IMR-90 (cell line): ENCODE data around the gene PHF21A. TPM values are rescaled to one million over a fixed set of nuclear protein-coding genes. Genes with fewer than 3 reads are reported as not detected.

ENCODE experiments used
- ATAC-seq: fragments of 200-7000 bp; cut with Tn5 transposase; 2 replicates; pipeline ENCODE4 v1.9.1; 2020; ENCODE audit warnings: low read depth, mild to moderate bottlenecking, moderate library complexity
- BruUV-seq: library from RNA; stranded (reverse); fragments of 400-500 nt; replicated peaks from 2 replicates; lab custom pipeline; 2021; lab: Mats Ljungman, UMichigan
- CTCF ChIA-PET: fragments of 300-600 bp; formaldehyde crosslinking; extraction: SDS; loops from one replicate; lab custom pipeline; 2021; ENCODE audit warnings: antibody characterized with exemption; lab: Yijun Ruan, JAX
- POLR2A ChIA-PET: fragments of 300-600 bp; sonication (Branson Sonifier 250); formaldehyde crosslinking; loops from one replicate; lab custom pipeline; 2022; ENCODE audit warnings: antibody characterized with exemption; ENCODE audit not compliant: unreplicated experiment; lab: Charles Lee
- DNase-seq: peaks from one replicate; pipeline ENCODE4 v3.0.0; 2013
- H2AFZ ChIP-seq: replicated peaks from 2 replicates; pipeline ENCODE3; 2013; ENCODE audit warnings: low read length, mild to moderate bottlenecking; ENCODE audit not compliant: poor library complexity
- H2AK5ac ChIP-seq: 2 replicates; pipeline ENCODE4 v1.6.1; 2013; ENCODE audit warnings: low read depth, low read length, inconsistent platforms
- H2AK9ac ChIP-seq: replicated peaks from 2 replicates; pipeline ENCODE3; 2013; ENCODE audit warnings: mild to moderate bottlenecking, low read depth, low read length, moderate library complexity; ENCODE audit not compliant: poor library complexity
- H2BK120ac ChIP-seq: 2 replicates; pipeline ENCODE4 v1.6.1; 2013; ENCODE audit warnings: low read depth, low read length, inconsistent platforms
- H2BK15ac ChIP-seq: 3 replicates; pipeline ENCODE4 v1.6.1; 2013; ENCODE audit warnings: low read depth, low read length, inconsistent platforms
- H2BK20ac ChIP-seq: 2 replicates; pipeline ENCODE4 v1.6.1; 2013; ENCODE audit warnings: low read depth, mild to moderate bottlenecking, inconsistent platforms, low read length, moderate library complexity
- H2BK5ac ChIP-seq: 2 replicates; pipeline ENCODE4 v1.6.1; 2013; ENCODE audit warnings: mild to moderate bottlenecking, low read depth, low read length, inconsistent platforms; ENCODE audit not compliant: poor library complexity, severe bottlenecking
- H3K14ac ChIP-seq: replicated peaks from 2 replicates; pipeline ENCODE4 v1.6.1; 2013; ENCODE audit warnings: low read depth, low read length, inconsistent platforms
- H3K18ac ChIP-seq: 2 replicates; pipeline ENCODE4 v1.6.1; 2013; ENCODE audit warnings: low read depth, low read length, control low read depth
- H3K23ac ChIP-seq: 2 replicates; pipeline ENCODE4 v1.6.1; 2013; ENCODE audit warnings: low read depth, low read length, inconsistent platforms
- H3K27ac ChIP-seq: 2 replicates; pipeline ENCODE4 v1.5.1; 2013; ENCODE audit warnings: mild to moderate bottlenecking, control low read depth, low read length; ENCODE audit not compliant: insufficient read depth
- H3K27me3 ChIP-seq: 2 replicates; pipeline ENCODE4 v1.6.1; 2013; ENCODE audit warnings: low read length; ENCODE audit not compliant: control insufficient read depth, insufficient read depth
- H3K36me3 ChIP-seq: 2 replicates; pipeline ENCODE4 v1.6.1; 2013; ENCODE audit warnings: low read length, mixed read lengths; ENCODE audit not compliant: control insufficient read depth, insufficient read depth
- H3K4ac ChIP-seq: 2 replicates; pipeline ENCODE4 v1.6.1; 2013; ENCODE audit warnings: low read depth, low read length, inconsistent platforms
- H3K4me1 ChIP-seq: 2 replicates; pipeline ENCODE4 v1.6.1; 2013; ENCODE audit warnings: low read length, mixed read lengths; ENCODE audit not compliant: control insufficient read depth, insufficient read depth
- H3K4me2 ChIP-seq: 2 replicates; pipeline ENCODE4 v1.6.1; 2013; ENCODE audit warnings: low read depth, mild to moderate bottlenecking, control low read depth, low read length, moderate library complexity
- H3K4me3 ChIP-seq: 2 replicates; pipeline ENCODE4 v1.5.1; 2013; ENCODE audit warnings: low read depth, mild to moderate bottlenecking, control low read depth, low read length, moderate library complexity; ENCODE audit not compliant: insufficient read depth
- H3K56ac ChIP-seq: 2 replicates; pipeline ENCODE4 v1.6.1; 2013; ENCODE audit warnings: low read length, inconsistent platforms; ENCODE audit not compliant: insufficient read depth; ENCODE audit errors: extremely low read depth
- H3K79me1 ChIP-seq, 2 experiments: 2 replicates each; pipeline ENCODE4 v1.6.1; 2013; ENCODE audit warnings: low read length in 2 of 2, inconsistent platforms in 1 of 2, low read depth in 1 of 2
- H3K9ac ChIP-seq: 2 replicates; pipeline ENCODE4 v1.6.1; 2013; ENCODE audit warnings: low read depth, low read length, control low read depth
- H3K9me1 ChIP-seq: 2 replicates; pipeline ENCODE4 v1.6.1; 2013; ENCODE audit warnings: low read length, inconsistent platforms; ENCODE audit not compliant: insufficient read depth
- H3K9me3 ChIP-seq: 2 replicates; pipeline ENCODE4 v1.6.1; 2013; ENCODE audit warnings: low read length; ENCODE audit not compliant: control insufficient read depth, insufficient read depth
- H4K20me1 ChIP-seq: 2 replicates; pipeline ENCODE4 v1.6.1; 2013; ENCODE audit warnings: low read length, inconsistent platforms; ENCODE audit not compliant: insufficient read depth
- H4K5ac ChIP-seq: 2 replicates; pipeline ENCODE4 v1.6.1; 2013; ENCODE audit warnings: mild to moderate bottlenecking, low read depth, low read length, control low read depth
- H4K8ac ChIP-seq, 2 experiments: 2 replicates each; pipeline ENCODE4 v1.6.1; 2013; ENCODE audit warnings: low read depth in 2 of 2, low read length in 2 of 2, control low read depth in 1 of 2, inconsistent platforms in 1 of 2
- H4K91ac ChIP-seq: 2 replicates; pipeline ENCODE4 v1.6.1; 2013; ENCODE audit warnings: low read depth, low read length, inconsistent platforms; ENCODE audit not compliant: insufficient read depth
- BHLHE40 ChIP-seq: fragments of 150-350 bp; IDR thresholded peaks from 2 replicates; pipeline ENCODE4 v1.6.1; 2016; ENCODE audit warnings: mild to moderate bottlenecking, low read depth, low read length
- CEBPB ChIP-seq: IDR thresholded peaks from 2 replicates; pipeline ENCODE4 v1.6.1; 2012; ENCODE audit warnings: low read depth, low read length, improper control_type of control experiment
- CHD1 ChIP-seq: IDR thresholded peaks from 2 replicates; pipeline ENCODE4 v1.6.1; 2012; ENCODE audit warnings: low read depth, low read length, improper control_type of control experiment
- FOS ChIP-seq: fragments of 150-350 bp; IDR thresholded peaks from 2 replicates; pipeline ENCODE4 v1.6.1; 2016; ENCODE audit warnings: low read depth, low read length
- MAFK ChIP-seq: IDR thresholded peaks from 2 replicates; pipeline ENCODE4 v1.6.1; 2012; ENCODE audit warnings: low read depth, low read length, improper control_type of control experiment
- MAZ ChIP-seq: IDR thresholded peaks from 2 replicates; pipeline ENCODE4 v1.6.1; 2012; ENCODE audit warnings: low read depth, mild to moderate bottlenecking, low read length, improper control_type of control experiment, moderate library complexity, borderline replicate concordance
- MXI1 ChIP-seq: IDR thresholded peaks from 2 replicates; pipeline ENCODE4 v1.6.1; 2012; ENCODE audit warnings: low read depth, mild to moderate bottlenecking, low read length, moderate library complexity, borderline replicate concordance
- NFE2L2 ChIP-seq: fragments of 150-350 bp; IDR thresholded peaks from 2 replicates; pipeline ENCODE4 v1.6.1; 2016; ENCODE audit warnings: low read depth, mild to moderate bottlenecking, low read length
- POLR2A ChIP-seq: IDR thresholded peaks from 2 replicates; pipeline ENCODE4 v1.6.1; 2012; ENCODE audit warnings: mild to moderate bottlenecking, low read depth, low read length
- RAD21 ChIP-seq: IDR thresholded peaks from 2 replicates; pipeline ENCODE4 v1.6.1; 2012; ENCODE audit warnings: low read length, improper control_type of control experiment
- RCOR1 ChIP-seq: IDR thresholded peaks from 2 replicates; pipeline ENCODE4 v1.6.1; 2012; ENCODE audit warnings: mild to moderate bottlenecking, low read length, improper control_type of control experiment; ENCODE audit not compliant: insufficient replicate concordance
- RFX5 ChIP-seq: IDR thresholded peaks from 2 replicates; pipeline ENCODE4 v1.8.0; 2012; ENCODE audit warnings: low read depth, mild to moderate bottlenecking, low read length, moderate library complexity
- SMC3 ChIP-seq: fragments of 150-350 bp; IDR thresholded peaks from 2 replicates; pipeline ENCODE4 v1.6.1; 2016; ENCODE audit warnings: low read depth, mild to moderate bottlenecking, antibody characterized with exemption, low read length, moderate library complexity
- WGBS, 2 experiments: methylation state at CpG; one replicate each; pipeline versions ENCODE4 v1.1.5 to v1.1.7; 2013; ENCODE audit warnings: missing lambda C conversion rate in 2 of 2; ENCODE audit not compliant: insufficient read length in 1 of 2; ENCODE audit errors: extremely low coverage in 2 of 2; 5-methylcytosine and 5-hydroxymethylcytosine counted together
- dilution Hi-C: fragments of 300-500 bp; cut with HindIII; formaldehyde crosslinking; loops from one replicate; pipeline ENCODE4 v1.14.3; 2018; ENCODE audit warnings: low sequenced_read_pairs; ENCODE audit not compliant: unreplicated experiment
- in situ Hi-C: fragments of 300-500 bp; cut with MboI; formaldehyde crosslinking; loops from 3 replicates; pipeline ENCODE4 v1.14.3; 2019; ENCODE audit warnings: low sequenced_read_pairs, inconsistent platforms, mixed read lengths
- intact Hi-C: fragments of 100-400 bp; cut with micrococcal nuclease; formaldehyde crosslinking; loops from 2 replicates; pipeline ENCODE4 v1.10.0; 2022
- polyA plus RNA-seq, 3 experiments: library from polyadenylated mRNA; depleted of rRNA; stranded (reverse); fragments of >200 nt; gene quantifications; 2 replicates each; pipeline ENCODE4 v1.2.3, GENCODE V29; 2012; ENCODE audit warnings: low replicate concordance in 1 of 3
- total RNA-seq: library from RNA; depleted of rRNA; stranded (reverse); fragments of >200 nt; gene quantifications from 2 replicates; pipeline ENCODE4 v1.2.3, GENCODE V29; 2012
- TF ChIP-seq, protein P1 (sequence below): conservative IDR thresholded peaks from 2 replicates; pipeline ENCODE4 v1.5.1; 2012; ENCODE audit warnings: mild to moderate bottlenecking, low read depth, low read length, improper control_type of control experiment
- TF ChIP-seq, protein P2 (sequence below): fragments of 150-350 bp; IDR thresholded peaks from 2 replicates; pipeline ENCODE4 v1.6.1; 2016; ENCODE audit warnings: low read depth, mild to moderate bottlenecking, low read length, moderate library complexity, borderline replicate concordance
- TF ChIP-seq, protein P3 (sequence below): fragments of 150-350 bp; IDR thresholded peaks from 2 replicates; pipeline ENCODE4 v1.6.1; 2017; ENCODE audit warnings: mild to moderate bottlenecking, antibody characterized with exemption, low read length, low read depth

PHF21A gene
- total and polyA plus RNA-seq, 2 of the 4 experiments (the other 2 are of a cell fraction), result 9.0 to 20.6 TPM

DNA sequence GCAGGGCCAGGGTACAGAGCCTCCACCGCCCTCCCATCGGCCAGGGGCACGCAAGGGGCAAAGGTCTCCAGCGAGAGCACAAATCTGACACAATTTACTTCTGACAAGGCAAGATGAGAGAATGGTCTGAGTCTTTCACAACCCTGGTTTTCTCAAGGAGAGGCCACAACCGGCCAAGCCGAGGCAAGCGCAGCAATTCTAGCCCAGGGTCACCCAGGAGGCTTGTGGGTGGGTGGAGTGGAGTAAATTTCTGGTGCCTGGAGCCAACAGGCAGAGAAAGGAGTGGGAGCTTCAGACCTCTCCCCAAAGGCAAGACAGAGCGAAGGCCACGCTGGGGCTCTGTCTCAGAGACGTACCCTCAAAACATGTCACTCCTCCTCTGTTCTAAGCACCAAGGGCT lies 189.5 kb downstream of the PHF21A start:
- no peak overlapping the region for H4K8ac ChIP-seq
- in situ Hi-C loops, result no loop called here
- whole genome bisulfite sequencing, 2 experiments, result 100% methylated on average over 4 of the region's 10 CpGs; no CpG with 5 or more reads in 1 of the 2 experiments
- H4K5ac ChIP-seq, result no peak overlapping the region
- no peak overlapping the region for H3K4me3 ChIP-seq
- H4K20me1 ChIP-seq, result peaks cover 7% of the 10 kb centered on the region; the same call in 1 of the 2 replicates
- H3K36me3 ChIP-seq, result peaks cover 42% of the 10 kb centered on the region
- TF ChIP-seq RAD21, result no peak
- TF ChIP-seq POLR2A, result no peak
- TF ChIP-seq, protein P1, sequence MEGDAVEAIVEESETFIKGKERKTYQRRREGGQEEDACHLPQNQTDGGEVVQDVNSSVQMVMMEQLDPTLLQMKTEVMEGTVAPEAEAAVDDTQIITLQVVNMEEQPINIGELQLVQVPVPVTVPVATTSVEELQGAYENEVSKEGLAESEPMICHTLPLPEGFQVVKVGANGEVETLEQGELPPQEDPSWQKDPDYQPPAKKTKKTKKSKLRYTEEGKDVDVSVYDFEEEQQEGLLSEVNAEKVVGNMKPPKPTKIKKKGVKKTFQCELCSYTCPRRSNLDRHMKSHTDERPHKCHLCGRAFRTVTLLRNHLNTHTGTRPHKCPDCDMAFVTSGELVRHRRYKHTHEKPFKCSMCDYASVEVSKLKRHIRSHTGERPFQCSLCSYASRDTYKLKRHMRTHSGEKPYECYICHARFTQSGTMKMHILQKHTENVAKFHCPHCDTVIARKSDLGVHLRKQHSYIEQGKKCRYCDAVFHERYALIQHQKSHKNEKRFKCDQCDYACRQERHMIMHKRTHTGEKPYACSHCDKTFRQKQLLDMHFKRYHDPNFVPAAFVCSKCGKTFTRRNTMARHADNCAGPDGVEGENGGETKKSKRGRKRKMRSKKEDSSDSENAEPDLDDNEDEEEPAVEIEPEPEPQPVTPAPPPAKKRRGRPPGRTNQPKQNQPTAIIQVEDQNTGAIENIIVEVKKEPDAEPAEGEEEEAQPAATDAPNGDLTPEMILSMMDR, result no peak
- no peak for TF ChIP-seq BHLHE40
- no peak for TF ChIP-seq MAZ
- no peak for TF ChIP-seq SMC3
- TF ChIP-seq, protein P2, sequence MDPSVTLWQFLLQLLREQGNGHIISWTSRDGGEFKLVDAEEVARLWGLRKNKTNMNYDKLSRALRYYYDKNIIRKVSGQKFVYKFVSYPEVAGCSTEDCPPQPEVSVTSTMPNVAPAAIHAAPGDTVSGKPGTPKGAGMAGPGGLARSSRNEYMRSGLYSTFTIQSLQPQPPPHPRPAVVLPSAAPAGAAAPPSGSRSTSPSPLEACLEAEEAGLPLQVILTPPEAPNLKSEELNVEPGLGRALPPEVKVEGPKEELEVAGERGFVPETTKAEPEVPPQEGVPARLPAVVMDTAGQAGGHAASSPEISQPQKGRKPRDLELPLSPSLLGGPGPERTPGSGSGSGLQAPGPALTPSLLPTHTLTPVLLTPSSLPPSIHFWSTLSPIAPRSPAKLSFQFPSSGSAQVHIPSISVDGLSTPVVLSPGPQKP, result no peak
- TF ChIP-seq RCOR1, result no peak
- no peak for TF ChIP-seq NFE2L2
- no peak for TF ChIP-seq CEBPB
- TF ChIP-seq MXI1, result no peak
- TF ChIP-seq FOS, result no peak
- no peak for TF ChIP-seq CHD1
- TF ChIP-seq RFX5, result no peak
- TF ChIP-seq, protein P3, sequence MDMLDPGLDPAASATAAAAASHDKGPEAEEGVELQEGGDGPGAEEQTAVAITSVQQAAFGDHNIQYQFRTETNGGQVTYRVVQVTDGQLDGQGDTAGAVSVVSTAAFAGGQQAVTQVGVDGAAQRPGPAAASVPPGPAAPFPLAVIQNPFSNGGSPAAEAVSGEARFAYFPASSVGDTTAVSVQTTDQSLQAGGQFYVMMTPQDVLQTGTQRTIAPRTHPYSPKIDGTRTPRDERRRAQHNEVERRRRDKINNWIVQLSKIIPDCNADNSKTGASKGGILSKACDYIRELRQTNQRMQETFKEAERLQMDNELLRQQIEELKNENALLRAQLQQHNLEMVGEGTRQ, result no peak
- TF ChIP-seq MAFK, result no peak
- H3K23ac ChIP-seq, result no peak overlapping the region
- no peak overlapping the region for H3K4ac ChIP-seq
- H2BK120ac ChIP-seq, result no peak overlapping the region
- dilution Hi-C loops, result no loop called here
- H2BK15ac ChIP-seq, result no peak overlapping the region
- intact Hi-C loops, result no loop called here
- H3K27me3 ChIP-seq, result peaks cover 2% of the 10 kb centered on the region; the same call in 1 of the 2 replicates
- H3K27ac ChIP-seq, result no peak overlapping the region
- H3K79me1 ChIP-seq, result no peaks in the 10 kb centered on the region
- H2BK5ac ChIP-seq, result no peak overlapping the region
- no peaks in the 10 kb centered on the region for H3K9me1 ChIP-seq
- H2AK5ac ChIP-seq, result no peak overlapping the region
- H2AK9ac ChIP-seq, result no peak overlapping the region
- no TSS peak for BruUV-seq
- ChIA-PET POLR2A (no interaction called here), CTCF (no interaction called here)
- no peak overlapping the region for H2AFZ ChIP-seq
- H4K91ac ChIP-seq, result no peak overlapping the region
- no peak overlapping the region for H3K18ac ChIP-seq
- H3K56ac ChIP-seq, result no peak overlapping the region
- H3K9ac ChIP-seq, result no peak overlapping the region
- H3K14ac ChIP-seq, result no peak overlapping the region
- DNase-seq (no peak), ATAC-seq (no peak)
- H2BK20ac ChIP-seq, result no peak overlapping the region
- H3K4me2 ChIP-seq, result no peak overlapping the region
- H3K4me1 ChIP-seq, result no peaks in the 10 kb centered on the region; the same call in 1 of the 2 replicates
- no peaks in the 10 kb centered on the region for H3K9me3 ChIP-seq
